NCI-H1105 (cell line): ENCODE data around the gene ASTN2.
A peak's percentile ranks its signal among the peaks of the same experiment; 100 is the strongest.

Source experiments
- DNase-seq: peaks from one replicate; lab custom pipeline; 2025; lab: John Stamatoyannopoulos, UW

ASTN2 gene

DNA sequence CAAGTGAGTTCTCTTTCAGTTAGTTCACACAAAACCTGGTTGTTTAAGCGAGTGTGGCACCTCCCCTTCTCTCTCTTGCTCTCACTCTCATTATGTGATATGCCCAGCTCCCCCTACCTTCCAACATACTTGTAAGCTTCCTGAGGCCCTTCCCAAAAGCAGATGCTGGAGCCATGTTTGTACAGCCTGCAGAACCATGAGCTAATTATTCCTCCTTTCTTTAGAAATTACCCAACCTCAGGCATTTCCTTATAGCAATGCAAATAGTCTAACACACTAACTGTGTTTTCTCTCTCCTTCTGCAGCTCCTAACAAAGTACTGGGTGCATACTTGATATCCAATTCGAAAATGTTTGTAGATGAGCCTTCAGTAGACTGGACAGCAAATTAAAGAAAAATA lies 665.1 kb downstream of the ASTN2 start:
- DNase-seq = no peak

- no peak for DNase-seq
These were observed 665.7 kb downstream of the ASTN2 start for GRCh38 chr9:116749176-116749575.

- no peak for DNase-seq
These were observed 673.1 kb downstream of the ASTN2 start for GRCh38 chr9:116741742-116742141.

- no peak for DNase-seq
These were observed 673.6 kb downstream of the ASTN2 start for GRCh38 chr9:116741086-116741740.

GRCh38 chr9:116737152-116737546 lies 677.7 kb downstream of the ASTN2 start:
- DNase-seq = peak; percentile 82

- no peak for DNase-seq
These were observed 678.3 kb downstream of the ASTN2 start for GRCh38 chr9:116736399-116737151.

DNA sequence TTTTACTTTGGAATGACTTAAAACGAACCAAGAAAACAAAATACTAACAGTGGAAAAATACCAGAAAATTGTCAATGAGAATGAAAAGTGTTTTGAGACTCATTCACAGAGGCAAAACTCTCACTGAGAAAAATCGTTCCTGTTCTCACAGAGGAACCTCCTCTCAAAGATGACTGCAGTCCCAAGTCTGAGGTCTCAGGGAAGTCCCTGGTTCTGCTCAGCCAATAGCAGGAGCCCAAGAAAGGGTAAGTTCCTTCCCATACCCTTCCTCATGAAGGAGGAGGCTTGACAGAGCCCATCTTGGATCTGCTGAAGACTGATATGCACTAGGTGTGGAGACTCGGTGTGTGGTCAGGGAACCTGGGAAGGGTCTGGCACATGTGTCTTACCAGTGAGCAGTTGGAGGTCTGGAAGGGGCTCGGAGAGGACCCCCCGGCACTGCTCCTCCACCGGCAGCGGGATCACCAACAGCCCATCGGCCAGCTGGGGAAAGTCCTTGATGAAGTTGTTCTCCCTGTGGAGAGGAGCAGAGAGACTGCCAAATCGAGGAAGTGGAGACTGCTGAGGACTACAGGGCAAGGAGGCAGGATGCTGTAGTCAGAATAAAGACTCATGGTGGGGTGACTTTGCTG lies 681.7 kb downstream of the ASTN2 start:
- no peak for DNase-seq

GRCh38 chr9:116726602-116727001 lies 688.3 kb downstream of the ASTN2 start:
- no peak for DNase-seq

DNA sequence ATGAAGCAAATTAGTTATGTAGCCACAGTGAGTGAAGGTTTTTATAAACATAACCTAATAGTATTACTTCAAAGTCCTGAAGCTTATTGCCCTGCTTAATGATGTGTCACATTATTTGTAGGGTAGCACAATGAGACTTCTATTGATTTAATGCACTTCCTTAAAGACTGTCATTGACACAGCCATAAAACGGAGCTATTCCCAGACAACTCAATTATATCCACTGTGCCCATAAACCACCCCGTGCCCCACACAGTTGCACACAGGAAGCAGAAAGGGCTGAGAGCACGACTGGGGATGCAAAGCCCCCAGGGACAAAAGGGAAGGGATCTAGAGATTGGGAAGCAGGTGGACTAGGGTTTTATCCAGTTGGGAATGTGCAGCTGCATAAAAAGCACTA lies 690.7 kb downstream of the ASTN2 start:
- no peak for DNase-seq

GRCh38 chr9:116721944-116722343 lies 692.9 kb downstream of the ASTN2 start:
- DNase-seq = no peak

DNA sequence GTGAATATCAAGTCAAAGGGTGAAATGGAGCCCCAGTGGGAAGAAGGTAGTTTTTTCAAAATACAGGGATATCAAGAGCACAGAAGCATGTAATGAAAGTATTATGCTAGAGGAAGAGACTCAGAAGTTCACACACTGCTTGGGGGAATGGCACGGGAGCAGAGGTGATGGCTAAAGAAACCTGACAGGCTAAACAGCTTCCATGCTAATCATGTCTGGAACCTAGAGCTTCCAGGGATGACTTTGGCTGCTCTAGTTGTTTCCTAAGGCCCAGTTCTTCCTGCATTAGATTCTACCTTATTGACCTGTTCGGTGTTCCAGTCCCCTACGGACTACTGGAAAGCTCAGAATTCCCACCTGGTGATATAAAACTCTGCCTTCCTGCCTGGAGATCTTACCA lies 693.4 kb downstream of the ASTN2 start:
- DNase-seq = no peak

- no peak for DNase-seq
These were observed 694.7 kb downstream of the ASTN2 start for GRCh38 chr9:116720111-116720510.

DNA sequence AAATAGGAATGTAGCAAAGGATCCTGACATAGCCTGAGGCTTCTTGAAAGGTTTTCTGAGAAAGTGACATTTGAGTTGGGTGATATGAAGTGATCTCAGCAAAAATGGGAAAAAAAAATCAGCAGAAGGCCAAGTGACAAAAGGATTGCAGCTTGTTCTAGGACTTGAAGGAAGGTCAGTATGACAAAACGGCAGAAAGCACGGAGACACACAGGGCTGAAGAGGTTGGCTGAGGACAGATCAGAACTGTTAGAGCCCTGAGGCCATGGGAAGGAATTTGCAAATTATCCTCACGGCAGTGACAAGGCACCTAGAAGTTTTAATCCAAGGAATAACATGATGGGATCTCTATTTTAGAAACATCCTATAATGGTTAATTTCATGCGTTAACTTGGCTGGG lies 696.7 kb downstream of the ASTN2 start:
- DNase-seq = no peak

DNA sequence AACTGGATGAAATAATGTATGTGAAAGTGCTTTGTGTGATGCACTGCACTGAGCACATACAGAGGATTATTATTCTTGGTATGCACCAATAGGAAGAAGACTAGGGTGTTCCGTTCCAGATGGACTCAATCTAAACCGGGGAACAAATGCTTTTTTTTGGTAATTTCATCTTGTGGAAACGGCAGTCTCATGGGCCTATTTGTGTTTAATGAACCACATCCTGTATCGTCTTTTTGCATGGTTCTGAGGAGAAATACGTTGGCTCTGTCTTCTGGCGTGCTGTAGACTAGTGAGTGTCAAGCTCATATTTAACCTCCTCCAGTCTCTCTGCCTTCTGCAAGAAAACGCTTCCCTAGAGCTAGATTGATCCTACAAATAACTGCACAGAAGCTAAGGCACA lies 697.7 kb downstream of the ASTN2 start:
- no peak for DNase-seq

DNA sequence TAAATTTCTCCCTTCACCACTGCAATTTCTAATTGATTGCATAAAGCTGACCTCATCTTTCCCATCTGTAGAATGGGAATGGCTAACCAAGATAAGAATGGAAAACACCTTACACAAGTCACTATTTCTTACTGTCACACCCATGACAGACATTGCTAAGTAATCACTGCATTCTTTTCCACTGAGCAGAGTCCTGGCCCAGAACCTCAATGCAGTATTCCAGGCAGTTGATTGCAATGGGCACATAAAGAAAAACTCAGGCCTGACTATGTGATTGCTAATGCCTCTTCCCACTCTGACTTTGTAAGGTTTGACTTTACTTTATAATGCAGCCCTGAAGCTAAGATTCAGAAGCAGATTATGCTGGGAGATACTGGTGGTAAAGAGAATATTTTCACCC lies 698.4 kb downstream of the ASTN2 start:
- DNase-seq = no peak

GRCh38 chr9:116715751-116716150 lies 699.1 kb downstream of the ASTN2 start:
- DNase-seq = no peak

GRCh38 chr9:116713271-116713670 lies 701.6 kb downstream of the ASTN2 start:
- DNase-seq = peak; percentile 7

GRCh38 chr9:116712781-116713180 lies 702.1 kb downstream of the ASTN2 start:
- DNase-seq = no peak

- no peak for DNase-seq
These were observed 708.3 kb downstream of the ASTN2 start for GRCh38 chr9:116706310-116707290.

- no peak for DNase-seq
These were observed 709.3 kb downstream of the ASTN2 start for GRCh38 chr9:116705531-116705930.

DNA sequence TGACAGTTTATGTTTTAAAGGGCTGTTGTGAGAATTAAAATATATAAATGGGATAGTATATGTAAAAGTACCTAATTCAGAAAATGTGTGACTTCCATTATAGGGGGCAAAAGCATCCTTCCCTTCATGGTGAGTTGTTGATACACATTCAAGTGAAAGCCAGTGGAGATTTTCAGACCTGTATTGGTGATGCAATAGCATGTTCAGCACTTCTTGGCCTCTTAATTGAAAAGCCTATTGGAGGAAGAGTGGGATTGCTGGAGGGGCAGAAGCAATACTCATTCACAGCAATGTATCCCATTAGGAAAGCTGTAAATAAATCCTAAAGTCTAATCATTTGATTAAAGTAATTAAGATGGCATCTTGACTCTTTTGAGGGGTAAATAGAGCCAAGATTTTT lies 710.4 kb downstream of the ASTN2 start:
- no peak for DNase-seq

- DNase-seq = no peak
These were observed 711.2 kb downstream of the ASTN2 start for GRCh38 chr9:116703634-116704033.
